Measurements from ENCODE around the gene PPP2R2D. TPM values are rescaled to one million over a fixed set of nuclear protein-coding genes. Genes with fewer than 3 reads are reported as not detected.

PPP2R2D gene
- total and polyA plus RNA-seq, 2 experiments from 2014 or later: 25.9 to 32.1 TPM

- no peak overlapping the region for H3K4me3 ChIP-seq
- H3K36me3 ChIP-seq (replicated peaks; ENCODE audit: insufficient read depth, low read depth): no peaks in the 10 kb centered on the region
- TF ChIP-seq CTCF (IDR thresholded peaks at IDR 0.05; ENCODE audit: poor library complexity): no peak
- TF ChIP-seq EZH2 (IDR thresholded peaks at IDR 0.05; ENCODE audit: borderline replicate concordance): no peak
- TF ChIP-seq EZH2phosphoT487 (IDR thresholded peaks at IDR 0.05; ENCODE audit: low read depth, severe bottlenecking, unreplicated experiment): no peak
- H3K79me2 ChIP-seq: no peaks in the 10 kb centered on the region
- no peaks in the 10 kb centered on the region for H3K9me2 ChIP-seq (replicated peaks; ENCODE audit: insufficient read depth)
- no peaks in the 10 kb centered on the region for H4K20me1 ChIP-seq (ENCODE audit: insufficient read depth, poor library complexity, severe bottlenecking)
- H3K27ac ChIP-seq: no peak overlapping the region
- no peaks in the 10 kb centered on the region for H3K27me3 ChIP-seq
- H3K9me3 ChIP-seq (ENCODE audit: low read depth): no peaks in the 10 kb centered on the region
- 56% methylated on average over 15 of the region's 15 CpGs for WGBS (ENCODE audit: low lambda C conversion rate, missing lambda C conversion rate)
- peaks cover 21% of the 10 kb centered on the region for H3K4me1 ChIP-seq (ENCODE audit: insufficient read depth)
- peak overlapping the region; percentile 35 for H3K4me2 ChIP-seq
- no peak for DNase-seq (ENCODE audit: low spot score)
- H2AFZ ChIP-seq: no peak overlapping the region
Measured at GRCh38 chr10:132001238-132001972, 100.6 kb downstream of the PPP2R2D start.

GRCh38 chr10:132002004-132002403 lies 101.2 kb downstream of the PPP2R2D start:
- Histone ChIP-seq H3K36me3 (replicated peaks; ENCODE audit: insufficient read depth, low read depth) (no peaks in the 10 kb centered on the region), H3K4me2 (no peak overlapping the region), H3K9me3 (ENCODE audit: low read depth) (no peaks in the 10 kb centered on the region), H2AFZ (no peak overlapping the region), H3K4me1 (ENCODE audit: insufficient read depth) (peaks cover 19% of the 10 kb centered on the region), H3K9me2 (replicated peaks; ENCODE audit: insufficient read depth) (no peaks in the 10 kb centered on the region), H3K4me3 (no peak overlapping the region), H3K79me2 (no peaks in the 10 kb centered on the region), H3K27me3 (no peaks in the 10 kb centered on the region), H4K20me1 (ENCODE audit: insufficient read depth, poor library complexity, severe bottlenecking) (no peaks in the 10 kb centered on the region), H3K27ac (no peak overlapping the region)
- 89% methylated on average over 4 of the region's 4 CpGs for WGBS (ENCODE audit: low lambda C conversion rate, missing lambda C conversion rate)
- TF ChIP-seq EZH2 (IDR thresholded peaks at IDR 0.05; ENCODE audit: borderline replicate concordance) (no peak), CTCF (IDR thresholded peaks at IDR 0.05; ENCODE audit: poor library complexity) (no peak), EZH2phosphoT487 (IDR thresholded peaks at IDR 0.05; ENCODE audit: low read depth, severe bottlenecking, unreplicated experiment) (no peak)
- no peak for DNase-seq (ENCODE audit: low spot score)

GRCh38 chr10:132003282-132003924 lies 102.6 kb downstream of the PPP2R2D start:
- WGBS (ENCODE audit: low lambda C conversion rate, missing lambda C conversion rate): 73% methylated on average over 12 of the region's 12 CpGs
- Histone ChIP-seq H3K4me1 (ENCODE audit: insufficient read depth) (peaks cover 8% of the 10 kb centered on the region), H3K27ac (no peak overlapping the region), H3K4me2 (no peak overlapping the region), H3K79me2 (no peaks in the 10 kb centered on the region), H3K36me3 (replicated peaks; ENCODE audit: insufficient read depth, low read depth) (no peaks in the 10 kb centered on the region), H3K9me3 (ENCODE audit: low read depth) (no peaks in the 10 kb centered on the region), H2AFZ (no peak overlapping the region), H3K27me3 (no peaks in the 10 kb centered on the region), H3K9me2 (replicated peaks; ENCODE audit: insufficient read depth) (no peaks in the 10 kb centered on the region), H3K4me3 (no peak overlapping the region), H4K20me1 (ENCODE audit: insufficient read depth, poor library complexity, severe bottlenecking) (no peaks in the 10 kb centered on the region)
- TF ChIP-seq EZH2 (IDR thresholded peaks at IDR 0.05; ENCODE audit: borderline replicate concordance): no peak
- no peak for TF ChIP-seq EZH2phosphoT487 (IDR thresholded peaks at IDR 0.05; ENCODE audit: low read depth, severe bottlenecking, unreplicated experiment)
- no peak for TF ChIP-seq CTCF (IDR thresholded peaks at IDR 0.05; ENCODE audit: poor library complexity)
- DNase-seq (ENCODE audit: low spot score): no peak

Data from hepatocyte (in vitro differentiated cells).